ENCODE results near the gene PFKFB3.
A peak's percentile ranks its signal among the peaks of the same experiment; 100 is the strongest.
"Not testable (repeated sequence)": the region's sequence is repeated elsewhere in the genome, so short reads cannot be mapped to it uniquely, and the experiment has no call there.

The PFKFB3 gene

GRCh38 chr10:6239213-6239991, 36.7 kb downstream of the PFKFB3 start:
- DNase-seq, result peak; percentile 63 to 70

DNA sequence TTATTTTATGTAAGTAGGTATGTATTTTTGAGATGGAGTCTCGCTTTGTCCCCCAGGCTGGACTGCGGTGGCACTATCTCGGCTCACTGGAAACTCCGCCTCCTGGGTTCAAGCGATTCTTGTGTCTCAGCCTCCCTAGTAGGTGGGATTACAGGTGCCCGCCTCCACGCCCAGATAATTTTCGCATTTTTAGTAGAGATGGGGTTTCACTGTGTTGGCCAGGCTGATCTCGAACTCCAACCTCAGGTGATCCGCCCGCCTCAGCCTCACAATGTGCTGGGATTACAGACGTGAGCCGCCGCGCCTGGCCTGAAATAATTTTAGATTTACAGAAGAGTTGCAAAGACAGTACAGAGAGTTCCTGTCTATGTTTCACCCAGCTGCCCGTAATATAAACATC, 37.5 kb downstream of the PFKFB3 start:
- DNase-seq, result no peak

DNA sequence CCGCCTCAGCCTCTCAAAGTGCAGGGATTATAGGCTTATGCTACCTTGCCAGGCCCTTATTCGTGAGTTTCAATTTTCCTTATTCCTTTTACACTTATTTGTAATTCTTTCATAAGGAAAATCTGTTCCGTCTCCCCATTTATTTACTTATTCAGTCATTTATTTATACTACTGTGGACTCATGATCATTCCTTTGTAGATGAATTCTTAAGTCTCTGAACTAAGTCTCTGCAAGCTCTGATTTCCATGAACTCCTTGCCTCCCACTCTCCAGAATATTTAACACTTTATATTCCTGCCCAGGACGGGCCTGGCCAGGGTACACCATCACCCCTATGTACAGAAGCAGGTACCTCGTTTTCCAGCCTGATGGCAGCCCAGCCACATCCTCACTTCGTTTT, 39.4 kb downstream of the PFKFB3 start:
- DNase-seq, result no peak

DNA sequence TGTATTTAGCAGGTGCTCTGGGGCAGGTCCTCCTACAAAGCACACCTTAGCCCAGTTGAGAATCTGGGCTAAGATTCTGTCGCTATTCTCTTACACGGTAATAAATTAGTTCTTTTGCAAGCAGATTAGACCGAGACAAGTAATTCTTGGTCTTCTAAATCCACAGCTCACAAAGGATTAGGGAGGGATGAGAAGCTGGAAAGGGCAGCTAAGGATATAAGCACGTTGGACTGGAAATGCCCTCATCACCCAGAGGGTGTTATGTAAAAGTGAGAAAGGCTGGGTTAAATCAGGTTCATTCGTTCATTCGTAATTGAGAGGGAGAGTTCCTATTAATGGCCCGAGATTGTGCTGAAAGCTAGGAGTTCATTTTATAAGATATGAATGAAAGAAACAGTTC, 41.8 kb downstream of the PFKFB3 start:
- DNase-seq, result no peak

- no peak for DNase-seq
These were observed 44.4 kb downstream of the PFKFB3 start for GRCh38 chr10:6247041-6247712.

DNA sequence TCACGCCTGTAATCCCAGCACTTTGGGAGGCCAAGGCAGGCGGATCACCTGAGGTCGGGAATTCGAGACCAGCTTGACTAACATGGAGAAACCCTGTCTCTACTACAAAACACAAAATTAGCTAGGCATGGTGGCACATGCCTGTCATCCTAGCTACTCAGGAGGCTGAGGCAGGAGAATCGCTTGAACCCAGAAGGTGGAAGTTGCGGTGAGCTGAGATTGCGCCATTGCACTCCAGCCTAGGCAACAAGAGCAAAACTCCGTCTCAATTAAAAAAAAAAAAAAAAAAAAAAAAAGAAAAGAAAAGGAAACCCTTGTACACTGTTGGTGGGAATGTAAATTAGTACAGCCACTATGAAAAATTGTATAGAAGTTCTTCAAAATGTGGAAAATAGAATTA, 46.2 kb downstream of the PFKFB3 start:
- not testable (repeated sequence) for DNase-seq

DNA sequence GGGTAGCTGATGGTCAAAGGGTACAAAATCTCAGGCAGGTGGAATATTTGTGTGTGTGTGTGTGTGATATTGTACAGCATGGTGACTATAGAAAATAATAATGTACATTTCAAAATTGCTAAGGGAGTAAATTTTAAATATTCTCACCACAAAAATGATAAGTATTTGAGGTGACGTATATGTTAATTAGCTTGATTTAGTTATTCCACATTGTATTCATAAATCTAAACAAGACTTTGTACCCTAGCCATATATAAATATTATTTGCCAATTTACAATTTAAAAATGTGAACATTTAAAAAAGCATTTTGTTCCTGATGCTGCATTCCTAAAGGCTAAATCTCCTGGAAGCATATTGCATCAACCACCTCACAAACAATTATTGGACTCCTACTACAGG, 47.0 kb downstream of the PFKFB3 start:
- no peak for DNase-seq

DNA sequence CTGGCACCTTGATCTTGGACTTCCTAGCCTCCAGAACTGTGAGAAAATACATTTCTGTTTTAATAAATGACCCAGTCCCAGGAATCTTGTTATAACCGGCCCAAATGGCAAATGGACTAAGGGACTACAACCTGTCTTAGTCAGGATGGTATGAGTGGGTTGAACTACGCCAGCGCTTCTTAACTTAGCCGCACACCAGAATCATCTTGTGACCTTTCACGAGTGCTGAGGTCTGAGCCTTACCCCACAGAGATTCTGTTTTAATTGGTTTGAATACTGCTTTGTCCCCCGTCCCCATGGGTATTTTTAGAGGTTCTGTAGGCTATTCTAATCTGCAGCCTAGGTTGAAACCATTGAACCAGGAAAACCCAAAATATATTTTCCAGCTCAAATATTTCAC, 48.0 kb downstream of the PFKFB3 start:
- no peak for DNase-seq

DNA sequence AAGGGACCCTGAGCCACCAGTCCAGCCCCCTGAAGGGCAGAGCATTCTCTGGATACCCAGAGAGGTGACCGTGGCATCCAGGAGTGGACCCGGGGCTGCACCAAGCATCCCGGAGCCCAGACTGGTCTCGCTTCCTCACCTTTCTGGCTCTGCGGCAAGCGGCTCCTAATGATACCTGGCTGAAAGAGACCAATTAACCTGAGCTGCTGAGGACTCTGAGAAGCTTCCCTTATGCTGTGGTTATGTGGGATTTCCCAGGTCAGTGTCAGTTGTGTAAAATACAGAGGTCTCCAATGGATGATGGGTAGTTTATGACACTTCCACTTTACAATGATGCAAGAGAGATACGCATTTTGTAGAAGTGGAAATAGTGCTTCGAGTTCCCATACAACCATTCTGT, 51.5 kb downstream of the PFKFB3 start:
- no peak for DNase-seq

- no peak for DNase-seq
These were observed 52.9 kb downstream of the PFKFB3 start for GRCh38 chr10:6255548-6256061.

DNA sequence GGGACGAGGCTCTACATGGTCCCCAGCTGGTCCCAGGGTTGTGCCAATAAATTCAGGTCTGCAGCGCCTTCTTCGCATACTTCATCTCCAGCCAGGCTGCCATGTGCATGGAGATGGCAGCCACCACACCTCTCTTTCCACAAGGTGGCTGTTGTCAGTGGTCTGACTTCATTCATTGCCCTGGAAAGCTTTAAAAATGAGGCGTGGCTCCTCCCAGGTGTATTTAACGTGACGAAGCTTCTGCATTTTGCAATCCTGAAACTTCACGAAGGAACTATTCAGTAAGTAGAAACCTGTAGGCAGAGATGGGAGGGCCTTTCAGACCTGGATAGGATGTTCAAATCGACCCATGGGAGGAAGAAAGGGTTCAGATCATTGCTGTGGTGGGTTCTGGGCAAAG, 53.7 kb downstream of the PFKFB3 start:
- DNase-seq, result no peak

GRCh38 chr10:6259153-6259552, 56.4 kb downstream of the PFKFB3 start:
- DNase-seq, result no peak

DNA sequence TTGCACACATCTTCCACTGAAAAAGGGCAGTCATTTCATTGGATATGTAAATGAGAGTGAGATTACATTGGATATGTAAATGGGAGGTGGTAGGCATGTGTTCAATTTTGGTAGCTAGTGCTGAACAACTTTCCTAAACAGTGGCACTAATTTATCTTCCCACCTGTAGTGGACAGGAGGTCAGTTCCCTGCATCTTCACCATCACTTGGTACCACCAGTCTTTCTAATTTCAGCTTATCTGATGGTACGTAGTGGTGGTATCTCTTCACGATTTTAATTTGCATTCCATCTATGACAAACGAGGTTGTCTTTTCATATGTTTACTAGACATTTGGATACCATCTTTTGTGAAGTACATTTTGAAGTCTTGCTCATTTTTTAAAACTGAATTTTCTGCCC, 58.1 kb downstream of the PFKFB3 start:
- DNase-seq, result no peak

- no peak for DNase-seq
These were observed 65.2 kb downstream of the PFKFB3 start for GRCh38 chr10:6267941-6268340.

- no peak for DNase-seq
These were observed 66.7 kb downstream of the PFKFB3 start for GRCh38 chr10:6269432-6269831.

GRCh38 chr10:6269953-6270867, 67.5 kb downstream of the PFKFB3 start:
- DNase-seq, result peak; percentile 56 to 64

GRCh38 chr10:6270951-6271350, 68.2 kb downstream of the PFKFB3 start:
- no peak for DNase-seq

GRCh38 chr10:6271663-6272062, 68.9 kb downstream of the PFKFB3 start:
- DNase-seq, result peak in 1 of 2 experiments; percentile 24

GRCh38 chr10:6272126-6272525, 69.4 kb downstream of the PFKFB3 start:
- DNase-seq, result no peak

DNA sequence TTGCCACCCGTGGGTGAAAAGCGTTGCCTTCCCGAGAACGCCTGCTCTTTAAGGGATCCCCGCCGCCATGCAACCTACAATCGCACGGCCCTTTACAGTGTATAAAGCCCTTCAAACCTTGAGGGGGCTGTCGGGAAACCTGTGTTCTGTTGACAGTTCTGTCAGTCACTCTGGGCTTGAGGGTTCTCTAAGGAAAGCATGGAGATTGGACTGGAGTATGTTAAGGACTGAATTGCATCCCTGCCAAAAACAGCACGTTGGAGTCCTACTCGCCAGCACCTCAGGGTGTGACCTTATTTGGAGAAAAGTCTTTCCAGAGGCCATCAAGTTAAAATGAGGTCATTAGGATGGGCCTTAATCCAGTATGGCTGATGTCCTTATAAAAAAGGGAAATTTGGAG, 70.6 kb downstream of the PFKFB3 start:
- no peak for DNase-seq

DNA sequence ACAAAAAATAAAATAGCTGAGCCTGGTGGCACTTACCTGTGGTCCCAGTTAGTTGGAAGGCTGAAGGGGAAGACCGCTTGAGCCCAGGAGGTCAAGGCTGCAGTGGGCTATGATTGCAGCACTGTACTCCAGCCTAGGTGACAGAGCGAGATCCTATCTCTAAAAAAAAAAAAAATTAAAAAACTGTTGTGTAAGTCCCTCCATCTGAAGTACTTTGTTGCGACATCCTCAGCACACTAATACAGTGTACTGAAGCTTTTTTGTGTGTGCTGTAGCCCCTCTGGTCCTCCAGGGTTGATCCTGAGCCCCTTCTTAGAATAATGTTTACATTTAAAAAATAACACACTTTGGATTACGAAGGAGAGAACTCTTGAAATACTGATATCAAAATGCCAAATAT, 71.3 kb downstream of the PFKFB3 start:
- no peak for DNase-seq

GRCh38 chr10:6274484-6274883, 71.8 kb downstream of the PFKFB3 start:
- DNase-seq, result no peak

Measured in activated CD4-positive, alpha-beta T cell treated with anti-CD3 and anti-CD28 coated beads, Interleukin-2, amount 50 U/mL, for 4 hours (primary cell).